ENCODE results near the gene NPAS2. TPM values are rescaled to one million over a fixed set of nuclear protein-coding genes. Genes with fewer than 3 reads are reported as not detected.

The NPAS2 gene
- total RNA-seq, 2 experiments from 2014 or later: 5.5 to 6.2 TPM

- no peaks in the 10 kb centered on the region for H3K9me3 Mint-ChIP-seq (ENCODE audit: insufficient read depth)
- DNase-seq: no peak
- no peak overlapping the region for H3K27ac Mint-ChIP-seq
- CTCF ChIA-PET: interaction anchor here (1.2 kb wide), 1 partner anchor 13 kb away, joined by 4 read pairs; no protein-coding TSS in a partner anchor
- H3K4me1 Mint-ChIP-seq (ENCODE audit: low read depth): no peaks in the 10 kb centered on the region
- no peak for ATAC-seq
- no peaks in the 10 kb centered on the region for H3K27me3 Mint-ChIP-seq (ENCODE audit: low read depth)
- POLR2A ChIA-PET: no interaction called here
- H3K4me3 Mint-ChIP-seq: no peak overlapping the region
- no peaks in the 10 kb centered on the region for H3K36me3 Mint-ChIP-seq (ENCODE audit: low read depth)
Observed at GRCh38 chr2:100846716-100847115, 26.8 kb downstream of the NPAS2 start.

GRCh38 chr2:100852447-100852846 lies 32.5 kb downstream of the NPAS2 start:
- ChIA-PET POLR2A (no interaction called here), CTCF (no interaction called here)
- Mint-ChIP-seq H3K9me3 (ENCODE audit: insufficient read depth) (no peaks in the 10 kb centered on the region), H3K27ac (no peak overlapping the region), H3K4me3 (no peak overlapping the region), H3K27me3 (ENCODE audit: low read depth) (no peaks in the 10 kb centered on the region), H3K4me1 (ENCODE audit: low read depth) (no peaks in the 10 kb centered on the region), H3K36me3 (ENCODE audit: low read depth) (no peaks in the 10 kb centered on the region)
- no peak for ATAC-seq
- DNase-seq: no peak

GRCh38 chr2:100852999-100853908 lies 33.3 kb downstream of the NPAS2 start:
- H3K27ac Mint-ChIP-seq: no peak overlapping the region
- ChIA-PET CTCF (no interaction called here), POLR2A (no interaction called here)
- H3K36me3 Mint-ChIP-seq (ENCODE audit: low read depth): no peaks in the 10 kb centered on the region
- H3K4me1 Mint-ChIP-seq (ENCODE audit: low read depth): no peaks in the 10 kb centered on the region
- H3K27me3 Mint-ChIP-seq (ENCODE audit: low read depth): no peaks in the 10 kb centered on the region
- ATAC-seq (no peak), DNase-seq (no peak)
- no peak overlapping the region for H3K4me3 Mint-ChIP-seq
- no peaks in the 10 kb centered on the region for H3K9me3 Mint-ChIP-seq (ENCODE audit: insufficient read depth)

GRCh38 chr2:100853909-100854810 lies 34.2 kb downstream of the NPAS2 start:
- H3K9me3 Mint-ChIP-seq (ENCODE audit: insufficient read depth): no peaks in the 10 kb centered on the region
- H3K27me3 Mint-ChIP-seq (ENCODE audit: low read depth): no peaks in the 10 kb centered on the region
- no peaks in the 10 kb centered on the region for H3K4me1 Mint-ChIP-seq (ENCODE audit: low read depth)
- no peak overlapping the region for H3K4me3 Mint-ChIP-seq
- no peaks in the 10 kb centered on the region for H3K36me3 Mint-ChIP-seq (ENCODE audit: low read depth)
- POLR2A ChIA-PET: no interaction called here
- no peak overlapping the region for H3K27ac Mint-ChIP-seq
- DNase-seq: no peak
- CTCF ChIA-PET: no interaction called here
- ATAC-seq: no peak

- Mint-ChIP-seq H3K27ac (no peak overlapping the region), H3K9me3 (ENCODE audit: insufficient read depth) (no peaks in the 10 kb centered on the region)
Observed at GRCh38 chr2:100855084-100855483, 35.1 kb downstream of the NPAS2 start.

GRCh38 chr2:100855606-100856005 lies 35.7 kb downstream of the NPAS2 start:
- ATAC-seq: no peak
- no peaks in the 10 kb centered on the region for H3K36me3 Mint-ChIP-seq (ENCODE audit: low read depth)

More at GRCh38 chr2:100855084-100855483, 35.1 kb downstream of the NPAS2 start:
- ChIA-PET POLR2A (no interaction called here), CTCF (no interaction called here)
- Mint-ChIP-seq H3K27me3 (ENCODE audit: low read depth) (no peaks in the 10 kb centered on the region), H3K36me3 (ENCODE audit: low read depth) (no peaks in the 10 kb centered on the region), H3K4me1 (ENCODE audit: low read depth) (no peaks in the 10 kb centered on the region), H3K4me3 (no peak overlapping the region)
- ATAC-seq (no peak), DNase-seq (no peak)

GRCh38 chr2:100856732-100857131 lies 36.8 kb downstream of the NPAS2 start:
- H3K27ac Mint-ChIP-seq: no peak overlapping the region

More at GRCh38 chr2:100855606-100856005, 35.7 kb downstream of the NPAS2 start:
- Mint-ChIP-seq H3K27me3 (ENCODE audit: low read depth) (no peaks in the 10 kb centered on the region), H3K27ac (no peak overlapping the region), H3K4me3 (no peak overlapping the region), H3K9me3 (ENCODE audit: insufficient read depth) (no peaks in the 10 kb centered on the region), H3K4me1 (ENCODE audit: low read depth) (no peaks in the 10 kb centered on the region)
- CTCF ChIA-PET: no interaction called here
- DNase-seq: no peak
- POLR2A ChIA-PET: no interaction called here

GRCh38 chr2:100857341-100857740 lies 37.4 kb downstream of the NPAS2 start:
- no peaks in the 10 kb centered on the region for H3K36me3 Mint-ChIP-seq (ENCODE audit: low read depth)
- H3K9me3 Mint-ChIP-seq (ENCODE audit: insufficient read depth): no peaks in the 10 kb centered on the region
- H3K27me3 Mint-ChIP-seq (ENCODE audit: low read depth): no peaks in the 10 kb centered on the region
- H3K4me3 Mint-ChIP-seq: no peak overlapping the region
- DNase-seq: no peak
- CTCF ChIA-PET: no interaction called here
- no peaks in the 10 kb centered on the region for H3K4me1 Mint-ChIP-seq (ENCODE audit: low read depth)
- H3K27ac Mint-ChIP-seq: no peak overlapping the region
- POLR2A ChIA-PET: no interaction called here
- ATAC-seq: no peak

More at GRCh38 chr2:100856732-100857131, 36.8 kb downstream of the NPAS2 start:
- Mint-ChIP-seq H3K9me3 (ENCODE audit: insufficient read depth) (no peaks in the 10 kb centered on the region), H3K4me1 (ENCODE audit: low read depth) (no peaks in the 10 kb centered on the region), H3K4me3 (no peak overlapping the region), H3K27me3 (ENCODE audit: low read depth) (no peaks in the 10 kb centered on the region), H3K36me3 (ENCODE audit: low read depth) (no peaks in the 10 kb centered on the region)
- POLR2A ChIA-PET: no interaction called here
- no peak for ATAC-seq
- DNase-seq: no peak
- CTCF ChIA-PET: no interaction called here

GRCh38 chr2:100857915-100858314 lies 38.0 kb downstream of the NPAS2 start:
- no peak overlapping the region for H3K27ac Mint-ChIP-seq

GRCh38 chr2:100859902-100860301 lies 40.0 kb downstream of the NPAS2 start:
- H3K36me3 Mint-ChIP-seq (ENCODE audit: low read depth): no peaks in the 10 kb centered on the region
- ATAC-seq: no peak
- no peak for DNase-seq
- H3K9me3 Mint-ChIP-seq (ENCODE audit: insufficient read depth): no peaks in the 10 kb centered on the region
- no peak overlapping the region for H3K4me3 Mint-ChIP-seq
- no peaks in the 10 kb centered on the region for H3K27me3 Mint-ChIP-seq (ENCODE audit: low read depth)
- ChIA-PET POLR2A (no interaction called here), CTCF (interaction anchor here (0.8 kb wide), 1 partner anchor 13 kb away, joined by 4 read pairs; no protein-coding TSS in a partner anchor)
- H3K27ac Mint-ChIP-seq: no peak overlapping the region
- no peaks in the 10 kb centered on the region for H3K4me1 Mint-ChIP-seq (ENCODE audit: low read depth)

More at GRCh38 chr2:100857915-100858314, 38.0 kb downstream of the NPAS2 start:
- ATAC-seq (no peak), DNase-seq (no peak)
- Mint-ChIP-seq H3K9me3 (ENCODE audit: insufficient read depth) (no peaks in the 10 kb centered on the region), H3K27me3 (ENCODE audit: low read depth) (no peaks in the 10 kb centered on the region), H3K4me3 (no peak overlapping the region), H3K36me3 (ENCODE audit: low read depth) (no peaks in the 10 kb centered on the region), H3K4me1 (ENCODE audit: low read depth) (no peaks in the 10 kb centered on the region)
- ChIA-PET CTCF (interaction anchor here (0.5 kb wide), 1 partner anchor 1598 kb away, joined by 3 read pairs; no protein-coding TSS in a partner anchor), POLR2A (no interaction called here)

- no peak overlapping the region for H3K27ac Mint-ChIP-seq
- POLR2A ChIA-PET: no interaction called here
- no peak for ATAC-seq
Observed at GRCh38 chr2:100861340-100861739, 41.4 kb downstream of the NPAS2 start.

GRCh38 chr2:100862081-100862480 lies 42.1 kb downstream of the NPAS2 start:
- no peaks in the 10 kb centered on the region for H3K36me3 Mint-ChIP-seq (ENCODE audit: low read depth)
- H3K4me3 Mint-ChIP-seq: no peak overlapping the region
- no peak for DNase-seq
- H3K9me3 Mint-ChIP-seq (ENCODE audit: insufficient read depth): peaks cover under 1% of the 10 kb centered on the region
- H3K27me3 Mint-ChIP-seq (ENCODE audit: low read depth): no peaks in the 10 kb centered on the region
- ChIA-PET POLR2A (no interaction called here), CTCF (no interaction called here)
- no peak for ATAC-seq
- H3K27ac Mint-ChIP-seq: no peak overlapping the region
- no peaks in the 10 kb centered on the region for H3K4me1 Mint-ChIP-seq (ENCODE audit: low read depth)

More at GRCh38 chr2:100861340-100861739, 41.4 kb downstream of the NPAS2 start:
- no peaks in the 10 kb centered on the region for H3K9me3 Mint-ChIP-seq (ENCODE audit: insufficient read depth)
- H3K4me1 Mint-ChIP-seq (ENCODE audit: low read depth): no peaks in the 10 kb centered on the region
- CTCF ChIA-PET: no interaction called here
- H3K36me3 Mint-ChIP-seq (ENCODE audit: low read depth): no peaks in the 10 kb centered on the region
- H3K4me3 Mint-ChIP-seq: no peak overlapping the region
- no peak for DNase-seq
- no peaks in the 10 kb centered on the region for H3K27me3 Mint-ChIP-seq (ENCODE audit: low read depth)
